ENCODE measurements around the gene CDH2. TPM values are rescaled to one million over a fixed set of nuclear protein-coding genes. Genes with fewer than 3 reads are reported as not detected.

CDH2 gene
- total RNA-seq, 4 donors from 2014 or later = 9.8 to 52.9 (median 17.8) TPM

DNA sequence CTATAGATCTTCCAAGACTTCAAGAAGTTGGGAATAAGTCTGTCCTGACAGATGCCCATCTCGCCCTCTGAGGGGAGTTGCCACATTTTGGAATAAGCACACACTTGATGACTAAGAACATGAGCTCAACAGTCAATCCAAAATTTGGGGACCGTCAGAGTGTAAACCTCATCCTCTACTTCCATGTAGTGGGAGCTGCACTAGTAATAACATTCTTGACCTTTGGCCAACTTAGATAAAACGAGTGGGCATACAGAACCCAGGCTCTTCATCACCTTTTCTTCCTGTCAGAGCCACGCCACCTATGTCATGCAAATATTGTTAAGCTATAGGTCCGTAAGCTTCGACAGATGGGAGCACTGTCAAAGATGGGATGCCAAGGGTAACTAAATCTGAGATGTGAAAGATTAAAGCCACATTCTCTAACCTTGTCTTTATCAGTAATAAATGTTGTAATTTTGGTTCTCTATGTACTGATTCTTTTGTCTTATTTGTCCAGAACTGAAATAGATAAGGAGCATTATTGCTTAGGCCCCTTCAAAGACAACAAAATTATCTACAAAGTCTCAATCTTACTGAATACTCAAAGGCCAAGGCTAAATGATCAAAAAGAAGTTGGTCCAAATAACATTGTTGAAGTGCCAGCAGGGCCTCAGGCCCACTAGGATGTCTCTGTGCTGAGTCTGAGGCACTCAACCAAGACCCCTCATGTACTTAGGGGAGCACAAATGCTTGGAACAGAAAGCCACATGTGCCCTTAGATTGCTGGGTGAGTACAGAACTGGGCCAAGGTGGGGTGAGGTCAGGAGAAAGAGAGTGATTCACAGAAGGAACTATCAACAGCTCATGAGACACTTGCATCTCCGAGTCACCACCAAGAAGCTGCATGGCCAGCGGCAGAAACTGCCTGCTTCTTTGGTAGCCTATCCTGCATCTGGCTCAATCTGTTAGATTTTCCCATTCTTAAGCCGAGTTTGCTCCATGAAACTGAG is 15.0 kb downstream of the CDH2 start:
- Histone ChIP-seq H3K27me3 (no peaks in the 10 kb centered on the region), H3K4me1 (peaks cover 0 to 24% (median 0%) of the 10 kb centered on the region in 3 donors), H3K27ac (no peak overlapping the region), H3K36me3 (no peaks in the 10 kb centered on the region), H3K9me3 (no peaks in the 10 kb centered on the region), H3K4me3 (no peak overlapping the region)
- no peak for ATAC-seq
- TF ChIP-seq POLR2AphosphoS5 (IDR thresholded peaks at IDR 0.05) (no peak), POLR2A (IDR thresholded peaks at IDR 0.05) (no peak), EP300 (IDR thresholded peaks at IDR 0.05) (no peak)
- TF ChIP-seq, protein P1, sequence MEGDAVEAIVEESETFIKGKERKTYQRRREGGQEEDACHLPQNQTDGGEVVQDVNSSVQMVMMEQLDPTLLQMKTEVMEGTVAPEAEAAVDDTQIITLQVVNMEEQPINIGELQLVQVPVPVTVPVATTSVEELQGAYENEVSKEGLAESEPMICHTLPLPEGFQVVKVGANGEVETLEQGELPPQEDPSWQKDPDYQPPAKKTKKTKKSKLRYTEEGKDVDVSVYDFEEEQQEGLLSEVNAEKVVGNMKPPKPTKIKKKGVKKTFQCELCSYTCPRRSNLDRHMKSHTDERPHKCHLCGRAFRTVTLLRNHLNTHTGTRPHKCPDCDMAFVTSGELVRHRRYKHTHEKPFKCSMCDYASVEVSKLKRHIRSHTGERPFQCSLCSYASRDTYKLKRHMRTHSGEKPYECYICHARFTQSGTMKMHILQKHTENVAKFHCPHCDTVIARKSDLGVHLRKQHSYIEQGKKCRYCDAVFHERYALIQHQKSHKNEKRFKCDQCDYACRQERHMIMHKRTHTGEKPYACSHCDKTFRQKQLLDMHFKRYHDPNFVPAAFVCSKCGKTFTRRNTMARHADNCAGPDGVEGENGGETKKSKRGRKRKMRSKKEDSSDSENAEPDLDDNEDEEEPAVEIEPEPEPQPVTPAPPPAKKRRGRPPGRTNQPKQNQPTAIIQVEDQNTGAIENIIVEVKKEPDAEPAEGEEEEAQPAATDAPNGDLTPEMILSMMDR (IDR thresholded peaks at IDR 0.05) = no peak
- WGBS, 2 donors (ENCODE audit: low coverage in 1 of 2) = 90 to 94% methylated on average over 3 to 9 of the region's 9 CpGs

DNA sequence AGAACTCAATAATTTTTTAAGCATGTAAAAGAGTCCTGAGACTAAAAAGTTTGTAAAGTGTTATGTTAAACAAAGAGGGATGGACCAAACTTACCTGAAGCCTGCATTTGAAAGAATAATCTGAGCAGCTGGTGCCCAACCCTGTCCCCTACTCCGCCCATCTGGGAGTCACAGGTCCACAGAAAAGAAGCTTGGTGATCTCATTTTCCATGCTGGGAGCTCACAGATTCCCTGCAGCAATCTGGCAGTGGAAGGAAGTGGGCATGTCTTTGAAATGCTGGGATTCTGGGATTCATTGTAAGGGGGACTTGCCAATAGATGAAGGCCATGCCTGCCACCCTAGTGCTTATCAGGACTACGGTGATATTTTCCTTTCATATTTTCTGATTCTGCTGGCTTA is 17.9 kb downstream of the CDH2 start:
- TF ChIP-seq EP300 (IDR thresholded peaks at IDR 0.05) (no peak), POLR2A (IDR thresholded peaks at IDR 0.05) (no peak), POLR2AphosphoS5 (IDR thresholded peaks at IDR 0.05) (no peak)
- TF ChIP-seq, protein P1 (IDR thresholded peaks at IDR 0.05) = no peak
- Histone ChIP-seq H3K9me3 (no peaks in the 10 kb centered on the region), H3K4me3 (no peak overlapping the region), H3K36me3 (no peaks in the 10 kb centered on the region), H3K27me3 (no peaks in the 10 kb centered on the region), H3K27ac (no peak overlapping the region), H3K4me1 (peaks cover 0 to 27% (median 0%) of the 10 kb centered on the region in 3 donors)
- no peak for ATAC-seq
- WGBS, 2 donors (ENCODE audit: low coverage in 1 of 2) = 61 to 72% methylated on average over 2 of the region's 2 CpGs

DNA sequence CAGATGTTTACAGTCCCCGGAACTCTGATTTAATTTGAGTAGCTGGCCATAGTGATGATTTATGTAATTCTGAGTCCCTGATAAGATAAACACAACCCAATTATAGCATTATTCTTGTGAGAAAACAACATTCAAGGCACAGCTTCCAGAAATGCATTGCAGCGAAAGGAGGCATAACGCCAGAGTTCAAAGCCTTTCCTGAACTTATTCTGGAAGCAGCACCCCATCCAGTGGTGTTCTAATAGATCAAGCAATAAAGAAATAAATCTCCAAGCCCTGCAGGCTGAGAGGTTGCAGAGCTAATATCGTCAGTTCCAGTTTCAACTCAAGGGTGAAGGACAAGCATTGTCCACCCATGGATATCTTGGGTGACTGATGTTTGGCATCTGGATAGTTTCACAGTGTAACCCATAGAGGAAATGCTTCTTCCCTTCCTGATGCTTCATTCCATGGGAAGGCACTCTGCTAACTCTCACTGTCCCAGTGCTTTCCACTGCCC is 18.8 kb downstream of the CDH2 start:
- no peaks in the 10 kb centered on the region for H3K9me3 ChIP-seq
- no peak overlapping the region for H3K4me3 ChIP-seq
- TF ChIP-seq, protein P1 (IDR thresholded peaks at IDR 0.05) = peak in 2 of 4 experiments; percentile 9
- TF ChIP-seq EP300 (IDR thresholded peaks at IDR 0.05) = no peak
- peak; percentile 42 for TF ChIP-seq POLR2AphosphoS5 (IDR thresholded peaks at IDR 0.05)
- TF ChIP-seq POLR2A (IDR thresholded peaks at IDR 0.05) = no peak
- no peaks in the 10 kb centered on the region for H3K27me3 ChIP-seq
- H3K36me3 ChIP-seq = no peaks in the 10 kb centered on the region
- WGBS, 2 donors (ENCODE audit: low coverage in 1 of 2) = 17 to 18% methylated on average over 4 of the region's 4 CpGs
- H3K4me1 ChIP-seq = peaks cover 0 to 35% (median 0%) of the 10 kb centered on the region in 3 donors
- no peak overlapping the region for H3K27ac ChIP-seq
- ATAC-seq = no peak

DNA sequence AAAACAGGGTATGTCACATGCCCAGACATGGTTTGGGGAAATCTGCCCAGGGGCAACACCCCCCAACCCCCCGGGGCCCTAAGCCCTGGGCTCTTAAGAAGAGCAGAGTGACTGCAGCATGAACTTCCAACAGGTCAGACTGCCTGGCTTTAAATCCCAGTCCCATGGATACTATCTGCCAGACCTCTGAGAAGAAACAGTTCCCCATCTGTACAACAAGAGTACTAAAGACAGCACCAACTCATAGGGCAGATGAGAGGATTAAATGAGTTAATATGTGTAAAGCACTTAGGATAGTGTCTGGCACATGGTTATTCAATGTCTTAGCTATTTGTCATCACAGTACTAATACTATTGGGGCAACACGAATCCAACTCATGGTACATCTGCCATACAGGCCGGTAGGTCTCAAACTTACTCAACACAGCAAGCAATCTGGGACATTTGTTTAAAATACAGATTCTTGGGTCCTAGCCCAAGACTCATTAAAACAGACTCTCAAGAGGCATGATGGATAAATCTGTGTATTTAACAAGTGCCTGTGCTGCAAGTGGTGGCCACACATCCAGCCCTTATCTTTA is 23.4 kb downstream of the CDH2 start:
- Histone ChIP-seq H3K9me3 (no peaks in the 10 kb centered on the region), H3K27me3 (no peaks in the 10 kb centered on the region), H3K27ac (no peak overlapping the region), H3K4me3 (no peak overlapping the region), H3K36me3 (no peaks in the 10 kb centered on the region), H3K4me1 (peaks cover 0 to 32% (median 0%) of the 10 kb centered on the region in 3 donors)
- no peak for TF ChIP-seq POLR2A (IDR thresholded peaks at IDR 0.05)
- TF ChIP-seq, protein P1 (IDR thresholded peaks at IDR 0.05) = no peak
- 7 to 51% methylated on average over 2 to 3 of the region's 3 CpGs for WGBS, 2 donors (ENCODE audit: low coverage in 1 of 2)
- ATAC-seq = no peak

Data from gastroesophageal sphincter (tissue), 4 donors.